Upper lobe of right lung (tissue), 1 donor: ENCODE results near the gene GPR132. TPM values are rescaled to one million over a fixed set of nuclear protein-coding genes. Genes with fewer than 3 reads are reported as not detected.
A peak's percentile ranks its signal among the peaks of the same experiment; 100 is the strongest.

ENCODE experiments used
- ATAC-seq: fragments of 200-7000 bp; cut with Tn5 transposase; one replicate; pipeline ENCODE4 v1.9.1; 2020; ENCODE audit warnings: mild to moderate bottlenecking, moderate library complexity
- DNase-seq: peaks from one replicate; pipeline ENCODE4 v3.0.0-alpha.2; 2020
- H3K27ac ChIP-seq: fragments of 200-600 bp; one replicate; pipeline ENCODE4 v1.8.0; 2022
- H3K27me3 ChIP-seq: fragments of 200-600 bp; one replicate; pipeline ENCODE4 v1.8.0; 2022; ENCODE audit warnings: mild to moderate bottlenecking
- H3K36me3 ChIP-seq: fragments of 200-600 bp; one replicate; pipeline ENCODE4 v1.8.0; 2022
- H3K4me1 ChIP-seq: fragments of 200-600 bp; one replicate; pipeline ENCODE4 v1.8.0; 2022
- H3K4me3 ChIP-seq: fragments of 200-600 bp; one replicate; pipeline ENCODE4 v1.8.0; 2022; ENCODE audit warnings: mild to moderate bottlenecking
- H3K9me3 ChIP-seq: fragments of 200-600 bp; one replicate; pipeline ENCODE4 v1.8.0; 2022
- intact Hi-C: fragments of 100-400 bp; cut with DNase I; formaldehyde crosslinking; loops from one replicate; pipeline ENCODE4 v1.11.0; 2022
- total RNA-seq: library from RNA; stranded (reverse); fragmentation: NEBNext Ultra II Directional; extraction: Animal tissue kit (Norgen Biotek cat#: 25700); gene quantifications from one replicate; pipeline ENCODE4 v1.2.1, GENCODE V29; 2021
- TF ChIP-seq, protein P1 (sequence below): fragments of 200-600 bp; IDR thresholded peaks from one replicate; pipeline ENCODE4 v1.8.0; 2022; ENCODE audit warnings: antibody characterized with exemption
- donor health status: DM: no; HTN: yes; CAD: no; lungs with severe emphysema.

Gene GPR132
- total RNA-seq, 1 donor from 2014 or later, result 6.7 TPM

DNA sequence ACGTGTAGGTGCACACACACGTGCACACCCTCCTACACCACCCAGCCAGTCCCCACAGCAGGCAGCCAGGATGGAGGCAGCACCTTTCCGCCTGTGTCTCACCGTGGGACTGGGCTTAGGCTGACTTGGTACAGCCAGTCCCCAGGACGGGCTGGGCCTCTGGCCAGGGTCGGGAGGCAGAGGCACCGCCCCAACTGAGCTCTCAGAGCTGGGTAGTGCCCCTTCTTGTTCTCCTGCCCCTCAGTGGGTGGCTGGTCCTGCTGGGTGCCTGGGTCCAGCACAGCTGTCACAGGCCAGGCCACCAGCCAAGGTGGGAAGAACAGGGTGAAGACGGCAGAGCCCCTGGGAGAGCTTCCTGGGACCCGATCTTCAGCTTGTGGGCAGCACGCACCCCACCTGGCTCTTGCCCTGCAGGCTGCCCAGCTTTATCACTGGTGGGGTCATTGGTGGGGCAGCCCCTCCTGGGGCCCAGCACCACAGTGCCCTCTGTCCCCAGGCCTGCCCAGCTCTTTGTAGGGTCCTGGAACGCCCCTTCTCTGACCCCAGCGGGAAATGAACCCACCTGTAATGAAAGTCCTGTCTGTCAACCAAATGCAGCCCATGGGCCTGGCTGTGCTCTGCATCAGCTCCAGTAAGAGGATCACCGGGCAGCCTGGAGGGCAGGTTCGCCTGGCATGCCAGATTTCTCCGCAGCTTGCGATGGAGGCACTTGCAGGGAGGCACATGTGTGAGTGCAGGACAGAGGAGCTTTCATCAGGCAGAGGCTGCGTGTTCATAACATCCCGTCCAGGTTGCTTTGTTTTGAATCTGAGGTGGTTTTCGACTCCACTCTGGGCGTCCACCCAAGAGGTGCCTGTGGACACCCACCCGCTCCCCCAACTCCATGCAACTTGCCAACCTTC is 59.0 kb downstream of the GPR132 start:
- TF ChIP-seq, protein P1, sequence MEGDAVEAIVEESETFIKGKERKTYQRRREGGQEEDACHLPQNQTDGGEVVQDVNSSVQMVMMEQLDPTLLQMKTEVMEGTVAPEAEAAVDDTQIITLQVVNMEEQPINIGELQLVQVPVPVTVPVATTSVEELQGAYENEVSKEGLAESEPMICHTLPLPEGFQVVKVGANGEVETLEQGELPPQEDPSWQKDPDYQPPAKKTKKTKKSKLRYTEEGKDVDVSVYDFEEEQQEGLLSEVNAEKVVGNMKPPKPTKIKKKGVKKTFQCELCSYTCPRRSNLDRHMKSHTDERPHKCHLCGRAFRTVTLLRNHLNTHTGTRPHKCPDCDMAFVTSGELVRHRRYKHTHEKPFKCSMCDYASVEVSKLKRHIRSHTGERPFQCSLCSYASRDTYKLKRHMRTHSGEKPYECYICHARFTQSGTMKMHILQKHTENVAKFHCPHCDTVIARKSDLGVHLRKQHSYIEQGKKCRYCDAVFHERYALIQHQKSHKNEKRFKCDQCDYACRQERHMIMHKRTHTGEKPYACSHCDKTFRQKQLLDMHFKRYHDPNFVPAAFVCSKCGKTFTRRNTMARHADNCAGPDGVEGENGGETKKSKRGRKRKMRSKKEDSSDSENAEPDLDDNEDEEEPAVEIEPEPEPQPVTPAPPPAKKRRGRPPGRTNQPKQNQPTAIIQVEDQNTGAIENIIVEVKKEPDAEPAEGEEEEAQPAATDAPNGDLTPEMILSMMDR, result no peak
- ATAC-seq, result peak; percentile 31
- Histone ChIP-seq H3K4me3 (no peak overlapping the region), H3K36me3 (peaks cover 21% of the 10 kb centered on the region), H3K4me1 (no peaks in the 10 kb centered on the region), H3K27ac (no peak overlapping the region), H3K27me3 (no peaks in the 10 kb centered on the region), H3K9me3 (no peaks in the 10 kb centered on the region)
- no peak for DNase-seq
- intact Hi-C loops, result no loop called here

- no peak for DNase-seq
- peak; percentile 10 for ATAC-seq
- Histone ChIP-seq H3K36me3 (peaks cover 14% of the 10 kb centered on the region), H3K4me3 (no peak overlapping the region), H3K27ac (no peak overlapping the region), H3K4me1 (no peaks in the 10 kb centered on the region), H3K27me3 (no peaks in the 10 kb centered on the region), H3K9me3 (no peaks in the 10 kb centered on the region)
- intact Hi-C loops, result no loop called here
- TF ChIP-seq, protein P1, result no peak
These were observed 59.8 kb downstream of the GPR132 start for GRCh38 chr14:105005329-105005928.

Other genes with a start within 250 kb of the GPR132 start
- gene CEP170B, start 200.2 kb downstream of the GPR132 start, total RNA-seq, result 30.3 TPM
- gene PLD4, start 140.6 kb downstream of the GPR132 start, total RNA-seq, result 3.1 TPM
- gene AHNAK2, start 87.1 kb downstream of the GPR132 start, total RNA-seq, result 13.7 TPM
- gene CLBA1, start 79.6 kb downstream of the GPR132 start, total RNA-seq, result 6.9 TPM
- gene CDCA4, start 44.3 kb downstream of the GPR132 start, total RNA-seq, result 4.1 TPM
- gene JAG2, start 103.3 kb upstream of the GPR132 start, total RNA-seq, result 31.2 TPM
- gene NUDT14, start 115.9 kb upstream of the GPR132 start, total RNA-seq, result 59.1 TPM
- gene BTBD6, start 183.1 kb upstream of the GPR132 start, total RNA-seq, result 51.3 TPM
- gene BRF1, start 235.6 kb upstream of the GPR132 start, total RNA-seq, result 31.2 TPM
- gene PACS2, start 249.3 kb upstream of the GPR132 start, total RNA-seq, result 86.6 TPM